HG03457 (cell line): Measurements from ENCODE around the gene CTNND2.
"Not testable (repeated sequence)": the region's sequence is repeated elsewhere in the genome, so short reads cannot be mapped to it uniquely, and the experiment has no call there.

ENCODE experiments used
- ATAC-seq: cut with Tn5 transposase; IDR thresholded peaks from one replicate; pipeline ENCODE4 v1.9.1; 2021; ENCODE audit warnings: moderate number of reproducible peaks; ENCODE audit not compliant: unreplicated experiment

Gene CTNND2

GRCh38 chr5:11878814-11879213 is 25.4 kb downstream of the CTNND2 start:
- ATAC-seq: no peak

- ATAC-seq: no peak
Measured at GRCh38 chr5:11873587-11873986, 30.7 kb downstream of the CTNND2 start.

GRCh38 chr5:11869203-11869602 is 35.0 kb downstream of the CTNND2 start:
- no peak for ATAC-seq

GRCh38 chr5:11863911-11864310 is 40.3 kb downstream of the CTNND2 start:
- no peak for ATAC-seq

- ATAC-seq: no peak
Measured at GRCh38 chr5:11857391-11857790, 46.9 kb downstream of the CTNND2 start.

- no peak for ATAC-seq
Measured at GRCh38 chr5:11854936-11855335, 49.3 kb downstream of the CTNND2 start.

GRCh38 chr5:11853796-11854195 is 50.5 kb downstream of the CTNND2 start:
- no peak for ATAC-seq

- ATAC-seq: no peak
Measured at GRCh38 chr5:11853140-11853539, 51.1 kb downstream of the CTNND2 start.

- no peak for ATAC-seq
Measured at GRCh38 chr5:11852717-11853087, 51.5 kb downstream of the CTNND2 start.

GRCh38 chr5:11851965-11852716 is 52.1 kb downstream of the CTNND2 start:
- no peak for ATAC-seq

GRCh38 chr5:11851416-11851815 is 52.8 kb downstream of the CTNND2 start:
- ATAC-seq: no peak

- not testable (repeated sequence) for ATAC-seq
Measured at GRCh38 chr5:11828566-11828965, 75.7 kb downstream of the CTNND2 start.

GRCh38 chr5:11822598-11822997 is 81.6 kb downstream of the CTNND2 start:
- no peak for ATAC-seq

GRCh38 chr5:11815916-11816315 is 88.3 kb downstream of the CTNND2 start:
- no peak for ATAC-seq

GRCh38 chr5:11815481-11815880 is 88.8 kb downstream of the CTNND2 start:
- no peak for ATAC-seq

- no peak for ATAC-seq
Measured at GRCh38 chr5:11814373-11814772, 89.9 kb downstream of the CTNND2 start.

GRCh38 chr5:11809407-11809806 is 94.8 kb downstream of the CTNND2 start:
- no peak for ATAC-seq

GRCh38 chr5:11803436-11803835 is 100.8 kb downstream of the CTNND2 start:
- no peak for ATAC-seq

- no peak for ATAC-seq
Measured at GRCh38 chr5:11801061-11801460, 103.2 kb downstream of the CTNND2 start.

- no peak for ATAC-seq
Measured at GRCh38 chr5:11797132-11797531, 107.1 kb downstream of the CTNND2 start.

- no peak for ATAC-seq
Measured at GRCh38 chr5:11793396-11793795, 110.8 kb downstream of the CTNND2 start.

- no peak for ATAC-seq
Measured at GRCh38 chr5:11792621-11793020, 111.6 kb downstream of the CTNND2 start.

- ATAC-seq: no peak
Measured at GRCh38 chr5:11791792-11792191, 112.5 kb downstream of the CTNND2 start.
